CD4-positive, alpha-beta T cell treated with Interferon gamma for 1 hour (primary cell): ENCODE results near the gene CCDC197.

Source experiments
- DNase-seq: peaks from one replicate; pipeline ENCODE4 v3.0.0-alpha.2; 2020

CCDC197 gene

DNA sequence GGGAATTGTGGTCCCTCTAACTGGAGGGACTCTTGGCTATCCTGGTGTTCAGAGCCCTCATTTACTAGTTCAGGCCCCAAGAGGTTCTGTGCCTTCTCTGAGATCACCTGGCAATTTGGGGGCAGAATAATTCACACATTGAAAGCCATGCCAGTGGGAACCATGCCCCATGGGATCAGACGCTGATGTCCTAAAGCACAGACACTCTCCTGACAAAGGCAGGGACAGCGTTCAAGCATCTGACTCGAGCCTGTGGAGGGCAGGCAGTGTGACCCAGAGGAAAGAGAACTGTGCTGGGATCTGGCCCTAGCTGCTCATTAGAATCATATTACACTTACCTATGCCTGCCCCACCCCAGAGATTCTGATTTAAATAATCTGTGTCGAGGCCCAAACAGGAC, 18.4 kb upstream of the CCDC197 start:
- no peak for DNase-seq

DNA sequence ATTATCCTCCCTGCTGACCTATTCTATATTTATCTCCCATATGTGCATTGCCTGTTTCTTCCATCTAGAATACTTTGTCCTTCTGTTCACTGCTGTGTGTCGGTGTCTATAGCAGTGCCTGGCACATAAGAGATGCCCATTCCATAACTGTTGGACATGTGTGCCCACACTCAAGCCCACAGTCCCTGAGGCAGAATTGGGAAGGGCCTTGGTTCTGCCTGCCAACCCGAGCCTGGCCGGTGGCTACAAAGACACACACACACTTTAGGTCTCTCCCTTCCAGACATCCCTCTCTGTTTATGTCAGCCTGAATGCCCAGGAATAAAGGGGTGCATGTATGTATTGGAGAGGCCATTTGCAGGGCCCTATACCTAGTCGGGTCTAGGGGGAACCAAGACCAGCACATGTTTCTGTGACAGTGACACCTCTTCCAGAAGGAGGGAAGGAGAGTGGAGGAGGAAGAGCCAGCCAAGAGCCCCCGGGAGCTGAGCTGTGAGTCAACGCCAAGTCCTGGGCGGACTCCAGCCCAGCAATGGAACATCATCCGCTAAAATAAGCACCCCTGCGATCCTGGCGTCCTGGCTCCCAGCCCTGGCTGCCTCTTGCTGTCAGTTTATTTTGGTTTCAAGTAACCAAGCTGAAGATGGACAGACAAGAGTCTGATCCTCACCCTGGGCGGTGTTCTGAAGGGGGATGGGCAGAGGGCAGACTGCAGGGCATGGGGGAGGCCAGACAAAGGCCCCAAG, 16.5 kb upstream of the CCDC197 start:
- DNase-seq, result no peak

DNA sequence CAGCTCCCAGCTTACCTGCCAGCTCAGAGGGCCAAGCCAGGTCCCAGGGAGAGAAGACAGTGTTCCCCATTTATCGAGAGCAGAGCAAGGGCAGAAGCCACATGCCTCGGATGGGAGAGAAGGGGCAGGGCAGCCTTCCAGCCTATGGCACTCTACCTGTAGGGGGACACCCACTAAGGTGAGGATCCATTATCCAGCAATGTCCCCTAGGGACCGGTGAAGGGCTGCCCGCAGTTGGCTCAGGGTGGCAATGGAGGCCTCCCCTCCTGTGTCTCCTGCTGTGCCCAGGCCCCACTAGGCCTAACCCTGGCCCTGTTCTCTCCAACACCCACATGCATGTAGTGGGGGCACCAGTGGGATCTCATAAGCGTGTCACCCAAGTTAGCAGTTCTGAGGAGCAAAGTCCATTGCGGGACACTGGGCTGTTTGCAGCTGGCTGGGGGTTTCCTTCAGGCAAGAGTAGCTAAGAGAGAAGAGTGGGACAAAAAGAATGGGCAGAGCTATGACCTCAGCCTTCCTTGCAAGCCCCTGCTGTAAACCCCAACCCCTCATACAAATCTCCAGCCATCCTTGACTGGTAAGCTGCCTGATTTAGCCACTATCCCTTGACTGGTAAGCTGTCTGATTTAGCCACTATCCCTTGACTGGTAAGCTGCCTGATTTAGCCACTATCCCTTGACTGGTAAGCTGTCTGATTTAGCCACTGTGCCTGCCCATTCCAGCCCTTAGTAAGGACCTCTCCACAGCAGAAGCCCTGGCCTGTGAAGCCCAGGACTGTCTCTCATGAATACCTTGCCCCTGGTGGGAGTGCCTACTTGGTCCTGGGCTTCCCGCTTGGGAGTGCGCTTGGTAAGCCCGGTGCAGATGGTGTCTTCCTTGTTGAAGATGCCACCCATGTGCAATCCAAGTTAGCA, 15.5 kb upstream of the CCDC197 start:
- DNase-seq, result no peak

DNA sequence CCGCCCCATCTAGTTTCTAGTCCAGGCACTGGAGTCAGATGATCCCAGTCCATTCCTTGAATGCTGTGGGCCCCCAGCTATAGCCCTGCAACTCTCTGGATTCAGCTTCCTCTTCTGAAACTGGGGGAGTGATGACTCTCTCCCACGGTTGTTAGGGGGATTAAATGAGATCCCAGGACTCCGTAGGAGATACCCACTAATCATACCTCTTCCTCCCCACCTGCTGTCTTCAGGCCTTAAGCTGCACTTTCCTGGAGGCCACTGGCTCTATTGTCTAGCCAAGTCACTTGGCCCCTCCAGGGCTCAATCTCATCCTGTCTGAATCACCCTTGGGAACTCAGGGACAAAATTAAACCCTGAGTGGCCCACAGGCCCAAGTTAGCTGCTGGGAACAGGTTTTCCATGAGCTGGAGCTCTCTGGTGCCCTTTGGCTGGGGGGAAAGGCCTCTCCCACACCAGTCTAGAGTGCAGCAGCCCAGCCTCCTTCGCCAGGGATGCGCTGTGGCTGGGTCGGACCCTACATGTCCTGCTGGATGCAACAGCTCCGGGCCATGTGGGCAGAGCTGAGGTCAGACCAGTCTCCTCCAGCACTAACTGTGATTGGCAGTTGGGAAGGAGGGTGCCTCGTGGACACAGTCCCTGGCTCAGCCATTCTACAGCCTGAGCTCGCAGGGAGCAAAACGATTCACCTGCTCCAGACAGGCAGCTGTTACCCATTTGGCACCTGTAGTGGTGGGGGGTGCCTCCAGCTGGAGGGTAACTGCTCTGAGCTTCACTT, 14.7 kb upstream of the CCDC197 start:
- no peak for DNase-seq

DNA sequence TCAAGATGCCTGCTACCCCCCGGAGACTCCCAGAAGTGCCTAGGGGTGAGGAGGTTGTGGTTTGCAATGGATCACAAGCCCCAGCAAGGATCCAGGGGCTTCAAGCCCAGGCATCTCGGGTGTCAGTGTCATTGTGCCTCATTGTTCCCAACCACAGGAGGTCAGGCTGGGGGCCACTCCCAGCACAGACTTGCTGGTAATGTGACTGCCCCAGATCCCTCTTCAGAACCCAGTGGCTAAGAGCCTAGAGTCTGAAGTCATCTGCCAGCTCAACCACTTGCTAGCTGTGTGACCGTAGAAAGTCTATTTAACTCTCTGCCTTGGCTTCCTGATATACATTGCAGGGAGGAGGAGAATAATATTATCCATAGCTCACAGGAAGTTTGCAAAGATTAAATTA, 13.0 kb upstream of the CCDC197 start:
- DNase-seq, result no peak

DNA sequence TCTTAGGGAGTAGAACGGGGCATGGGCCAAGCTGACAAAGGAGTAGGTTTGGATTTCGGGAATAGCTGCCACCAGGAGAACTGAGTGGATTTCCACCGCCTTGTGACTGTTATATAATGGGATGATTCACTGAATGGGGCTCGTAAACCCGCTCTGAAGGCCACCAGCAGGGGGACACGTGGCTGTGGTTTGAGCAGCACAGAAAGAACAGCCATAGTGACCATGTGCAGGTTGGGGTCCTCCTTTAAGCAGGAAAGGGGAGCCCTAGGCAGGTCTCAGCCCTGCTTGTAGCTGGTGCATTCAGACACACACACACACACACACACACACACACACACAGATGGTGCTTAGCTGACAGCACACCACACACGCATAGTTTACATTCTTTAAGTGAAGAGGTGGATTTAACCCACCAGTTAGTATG, 12.1 kb upstream of the CCDC197 start:
- no peak for DNase-seq

DNA sequence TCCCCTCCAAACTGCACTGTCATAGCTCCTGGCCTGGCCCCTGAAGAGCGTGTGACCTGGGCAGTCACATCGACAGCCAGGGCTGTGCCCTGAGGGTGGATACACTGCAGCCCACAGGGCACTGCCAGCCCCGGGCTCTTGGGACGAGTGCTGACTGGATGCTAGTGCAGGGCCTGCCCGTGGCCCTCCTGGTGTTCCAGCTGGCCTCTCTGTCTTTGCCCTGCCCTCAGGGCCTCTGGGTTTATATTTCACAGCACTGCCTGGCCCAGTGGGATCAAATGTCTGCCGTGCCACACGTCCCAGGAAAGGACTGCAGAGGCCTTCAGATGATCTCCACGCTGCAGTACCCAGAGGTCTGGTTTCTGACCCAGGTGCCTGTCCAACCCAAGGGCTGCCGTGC, 10.1 kb upstream of the CCDC197 start:
- DNase-seq, result no peak

DNA sequence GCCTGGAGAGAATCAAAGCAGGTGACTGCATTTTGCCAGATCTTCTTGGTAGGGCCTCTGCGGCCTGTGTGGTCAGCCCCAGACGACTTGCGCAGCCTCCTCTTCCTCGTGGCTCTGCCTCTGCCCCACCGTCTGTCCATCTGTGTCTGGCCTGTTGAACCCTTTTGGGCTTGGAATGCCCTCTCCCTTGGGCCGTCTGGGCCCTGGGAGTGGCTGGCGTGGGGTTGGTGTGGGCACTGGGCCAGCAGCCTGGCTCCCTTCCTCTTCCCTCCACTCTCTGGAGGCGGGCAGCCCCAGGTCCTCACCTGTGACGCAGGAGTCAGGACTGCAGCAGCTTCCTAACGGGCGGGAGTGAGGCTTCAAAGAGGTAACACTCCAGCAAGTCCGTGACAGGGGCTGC, 9.7 kb upstream of the CCDC197 start:
- no peak for DNase-seq

DNA sequence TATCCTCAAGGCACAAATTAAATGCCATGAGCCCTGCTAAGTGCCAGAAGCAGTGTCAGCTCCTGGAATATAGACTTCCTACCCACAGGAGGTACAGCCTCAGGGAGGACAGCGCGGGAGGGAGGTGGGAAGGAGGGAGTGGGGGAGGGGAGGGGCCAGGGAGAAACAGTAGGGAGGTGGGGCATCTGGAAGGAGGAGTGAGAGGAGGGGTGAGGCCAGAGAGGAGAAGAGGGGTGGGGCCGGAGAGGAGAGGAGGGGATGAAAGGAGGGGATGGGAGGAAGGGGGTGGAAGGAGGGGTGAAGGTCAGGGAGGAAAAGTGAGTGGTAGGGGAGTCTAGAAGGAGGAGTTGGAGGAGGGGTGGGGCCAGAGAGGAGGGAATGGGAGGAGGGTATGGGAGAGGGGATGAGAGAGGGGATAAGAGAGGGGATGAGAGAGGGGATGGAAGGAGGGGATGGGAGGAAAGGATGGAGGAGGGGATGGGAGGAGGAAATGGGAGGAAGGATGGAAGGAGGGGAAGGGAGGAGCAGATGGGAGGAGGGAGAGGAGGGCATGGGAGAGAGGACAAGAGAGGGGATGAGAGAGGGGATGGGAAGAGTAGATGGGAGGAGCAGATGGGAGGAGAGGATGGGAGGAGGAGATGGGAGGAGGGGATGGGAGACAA, 9.2 kb upstream of the CCDC197 start:
- DNase-seq, result no peak

DNA sequence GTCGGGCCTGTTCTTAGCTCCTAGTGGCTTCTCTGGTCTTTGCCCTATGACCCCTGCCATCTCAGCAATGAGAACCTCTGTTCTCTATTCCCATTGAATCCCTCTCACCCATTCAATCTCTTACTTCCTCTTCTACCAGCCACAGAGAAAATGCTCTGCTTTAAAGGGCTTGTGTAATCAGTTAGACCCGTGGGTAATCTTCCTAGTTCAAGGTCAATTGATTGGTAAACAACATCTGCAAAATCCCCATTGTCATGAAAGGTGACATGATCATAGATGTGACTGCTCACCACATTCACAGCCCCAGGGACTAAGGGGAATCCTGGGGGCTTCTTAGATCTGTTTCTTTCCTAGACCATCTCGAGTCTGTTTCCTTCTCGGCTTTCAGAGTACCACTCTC, 7.2 kb upstream of the CCDC197 start:
- DNase-seq, result no peak

DNA sequence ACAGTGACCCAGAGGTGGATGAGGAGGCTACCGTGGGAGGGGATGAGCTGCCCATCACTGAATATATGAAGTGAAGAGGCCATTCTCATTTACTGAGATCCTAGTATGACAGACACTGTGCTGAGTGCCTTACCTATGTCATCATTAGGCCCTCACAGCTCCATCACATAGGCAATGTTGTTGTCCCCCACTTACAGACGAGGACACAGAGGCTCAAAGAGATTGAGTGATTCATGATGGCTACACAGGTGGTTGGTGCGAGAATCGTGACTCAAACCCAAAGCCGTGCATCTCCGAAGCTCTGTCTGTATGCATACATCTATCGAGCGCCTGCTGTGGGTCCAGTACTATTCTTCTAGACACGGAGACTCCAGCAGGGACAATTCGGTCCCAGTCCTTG, 5.9 kb upstream of the CCDC197 start:
- no peak for DNase-seq

DNA sequence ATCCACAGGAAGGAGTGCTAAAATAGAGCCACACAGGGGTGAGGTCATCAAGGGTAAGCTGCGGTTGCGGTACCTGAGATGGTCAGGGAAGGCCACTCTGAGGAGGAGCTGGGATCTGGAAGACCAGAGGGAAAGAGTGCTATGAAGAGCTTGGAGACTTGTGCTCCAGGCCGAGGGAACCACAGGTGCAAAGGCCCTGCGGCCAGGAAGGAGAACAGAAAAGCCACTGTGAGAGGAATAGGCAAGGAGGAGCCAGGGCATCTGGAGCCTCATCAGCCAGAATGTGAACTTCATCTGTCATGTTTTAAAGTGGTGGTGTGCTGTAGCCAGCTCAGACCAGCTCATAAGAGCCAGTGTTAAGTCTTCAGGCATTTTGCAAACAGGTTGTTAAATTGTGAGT, 5.5 kb upstream of the CCDC197 start:
- DNase-seq, result no peak

DNA sequence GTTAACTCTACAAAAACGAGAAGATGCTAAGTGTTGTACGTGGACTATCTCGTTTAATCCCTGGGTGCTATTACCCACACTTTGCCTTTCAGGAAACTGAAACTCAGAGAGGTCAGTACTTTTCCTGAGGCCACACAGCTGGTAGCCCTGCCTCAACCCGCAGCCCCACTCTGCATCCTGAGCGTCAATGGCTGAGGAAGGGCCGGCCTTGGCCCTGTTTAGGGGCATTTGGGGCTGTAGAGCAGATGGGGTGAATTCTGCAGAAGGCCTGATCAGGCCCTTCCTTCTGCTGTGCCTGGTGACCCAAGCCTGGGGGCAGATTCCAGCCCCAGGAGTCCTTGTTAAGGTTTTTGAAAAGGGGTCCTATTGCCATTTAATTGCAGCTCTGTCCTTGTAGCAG, 3.7 kb upstream of the CCDC197 start:
- no peak for DNase-seq

DNA sequence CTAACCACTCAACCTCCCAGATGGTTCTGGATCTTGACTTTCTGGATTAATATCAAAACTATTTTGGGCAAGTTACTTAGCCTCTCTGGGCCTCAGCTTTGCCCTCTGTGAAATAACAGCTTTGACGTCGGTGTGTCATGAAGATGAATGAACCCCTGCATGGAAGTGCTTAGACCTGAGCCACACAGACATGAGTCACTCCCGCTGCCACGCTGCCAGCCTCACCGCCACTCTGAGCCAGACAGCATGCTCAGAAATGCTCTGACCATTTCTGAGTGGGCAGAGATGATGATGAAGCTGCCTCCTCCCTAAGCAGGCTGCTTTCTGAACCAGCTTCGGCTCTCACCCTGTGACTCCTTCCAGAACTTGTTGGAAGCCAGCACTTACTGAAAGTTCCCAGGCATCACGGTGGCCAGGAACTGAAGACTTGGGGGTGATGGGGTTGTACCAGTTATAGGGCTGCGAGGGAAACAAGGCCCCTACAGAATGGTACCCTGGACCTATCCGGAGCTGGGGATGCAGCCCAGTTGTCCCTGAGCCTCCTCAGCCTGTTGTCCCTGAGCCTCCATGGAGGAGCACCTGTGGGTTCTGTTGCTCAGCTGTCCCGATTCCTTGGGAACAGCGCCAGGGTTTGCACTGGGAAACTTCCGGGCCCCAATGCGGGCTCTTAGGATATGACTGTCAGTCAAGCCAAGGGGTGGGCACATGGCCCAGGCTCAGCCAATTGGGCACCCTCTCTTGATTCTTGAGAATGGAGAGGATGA, 2.0 kb upstream of the CCDC197 start:
- DNase-seq, result no peak

DNA sequence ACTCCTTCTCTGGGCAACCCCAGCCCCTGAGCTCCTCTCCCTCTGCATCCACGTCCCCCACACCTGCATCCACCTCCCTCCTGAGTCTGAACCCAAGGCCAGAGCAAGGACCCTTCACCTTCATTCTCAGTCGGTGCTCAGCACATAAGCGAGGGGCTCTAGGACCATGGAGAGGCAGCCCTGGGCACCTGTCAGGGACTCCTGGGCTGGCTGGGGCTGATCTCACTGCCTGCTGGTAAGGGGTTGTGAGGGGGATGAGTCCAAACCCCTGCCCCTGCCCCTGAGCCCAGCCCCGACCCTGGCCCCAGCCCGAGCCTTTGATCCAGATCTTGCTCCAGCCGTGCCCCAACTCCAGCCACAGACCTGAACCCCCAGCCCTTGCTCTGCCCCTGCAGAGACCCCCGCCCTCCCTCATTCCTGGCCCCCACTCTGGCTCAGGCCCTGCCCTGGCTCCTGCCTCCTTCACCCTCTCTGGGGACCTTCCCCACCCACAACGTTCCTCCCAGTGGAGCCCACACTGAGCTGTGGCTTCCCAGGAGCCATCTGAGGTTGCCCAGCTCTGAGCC, 888 bp upstream of the CCDC197 start:
- no peak for DNase-seq

DNA sequence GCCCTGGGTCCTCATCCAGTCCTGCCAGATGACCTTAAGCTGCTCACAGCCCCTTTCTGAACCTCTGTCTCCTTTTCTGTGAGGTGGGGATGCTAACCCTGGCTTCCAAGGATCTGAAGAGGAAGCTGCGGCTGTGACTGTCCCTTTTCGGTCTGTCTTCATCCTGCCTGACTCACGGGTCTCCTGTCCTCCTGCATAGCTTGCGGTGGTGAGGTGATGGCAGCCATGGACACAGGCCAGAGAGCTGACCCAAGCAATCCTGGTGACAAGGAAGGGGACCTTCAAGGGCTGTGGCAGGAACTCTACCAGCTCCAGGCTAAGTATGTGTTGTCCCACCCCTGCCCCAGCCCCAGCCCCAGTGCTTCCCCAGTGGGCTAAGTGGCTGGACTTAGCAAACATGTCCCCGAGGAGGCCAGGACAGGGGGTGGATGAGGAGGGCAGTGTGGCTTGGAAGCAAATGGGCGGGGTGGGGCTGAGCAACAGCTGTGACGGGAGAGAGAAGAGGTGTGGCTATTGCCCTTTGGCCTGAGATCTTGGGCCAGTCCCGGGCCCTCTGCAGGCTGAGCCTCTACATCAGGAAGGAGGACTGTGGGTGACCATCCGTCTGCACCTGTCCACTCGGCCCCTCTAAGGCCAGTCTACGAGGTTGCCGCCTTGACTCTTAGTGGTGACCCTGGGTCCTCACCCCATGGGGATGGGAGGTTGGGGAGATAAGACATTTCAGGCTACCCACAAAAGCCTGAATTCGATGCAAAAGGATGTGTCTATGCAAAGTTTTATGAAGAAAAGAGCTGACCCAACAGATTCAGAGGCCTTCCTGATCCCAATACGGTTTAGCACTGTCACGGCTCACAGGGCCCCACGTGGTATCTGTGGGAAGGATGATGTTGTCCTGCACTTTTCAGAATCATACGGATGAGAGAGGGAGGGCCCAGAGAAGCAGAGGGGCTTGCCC, 1.1 kb downstream of the CCDC197 start:
- DNase-seq, result no peak

DNA sequence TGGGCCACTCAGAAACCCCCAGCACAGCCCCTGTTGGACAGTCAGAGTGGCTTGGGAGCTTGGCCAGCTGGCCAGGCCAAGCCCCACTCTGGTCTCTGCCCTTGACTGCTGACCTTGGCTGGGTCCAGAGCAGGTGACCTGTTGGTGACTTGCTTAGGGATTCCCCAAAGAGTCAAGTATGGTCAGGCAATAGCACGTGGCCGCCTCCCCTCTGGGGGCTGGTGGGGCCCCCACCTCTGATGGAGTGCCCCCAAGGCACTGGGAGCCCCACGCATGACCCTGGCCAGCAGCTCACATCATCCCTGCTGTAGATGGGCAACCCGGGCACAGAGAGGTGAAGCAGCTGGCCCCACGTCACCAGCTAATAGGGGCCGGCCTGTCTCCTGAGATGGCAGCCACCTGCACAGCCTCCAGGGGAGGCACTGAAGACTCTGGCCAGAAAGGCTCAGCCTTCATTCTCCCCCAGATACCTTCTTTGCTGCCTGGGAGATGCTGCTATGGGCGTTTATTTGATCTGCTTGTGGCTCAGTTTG, 1.8 kb downstream of the CCDC197 start:
- no peak for DNase-seq

DNA sequence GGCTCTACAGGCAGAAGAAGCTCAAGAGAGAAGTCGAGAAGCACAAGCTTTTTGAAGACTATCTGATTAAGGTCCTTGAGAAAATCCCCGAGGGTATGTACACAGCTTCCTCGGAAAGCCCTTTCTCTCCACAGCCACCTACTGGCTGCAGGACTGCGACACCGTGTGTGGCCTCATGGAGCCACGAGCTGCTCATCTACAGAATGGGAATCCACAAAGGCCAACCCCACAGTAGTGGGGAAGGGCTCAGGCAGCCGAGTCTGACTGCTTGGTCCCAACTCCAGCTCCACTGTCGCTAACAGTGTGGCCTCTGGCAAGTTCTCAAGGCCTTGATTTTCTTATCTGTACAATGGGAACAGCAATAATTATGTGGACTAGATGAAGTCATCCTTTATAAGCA, 2.5 kb downstream of the CCDC197 start:
- no peak for DNase-seq

DNA sequence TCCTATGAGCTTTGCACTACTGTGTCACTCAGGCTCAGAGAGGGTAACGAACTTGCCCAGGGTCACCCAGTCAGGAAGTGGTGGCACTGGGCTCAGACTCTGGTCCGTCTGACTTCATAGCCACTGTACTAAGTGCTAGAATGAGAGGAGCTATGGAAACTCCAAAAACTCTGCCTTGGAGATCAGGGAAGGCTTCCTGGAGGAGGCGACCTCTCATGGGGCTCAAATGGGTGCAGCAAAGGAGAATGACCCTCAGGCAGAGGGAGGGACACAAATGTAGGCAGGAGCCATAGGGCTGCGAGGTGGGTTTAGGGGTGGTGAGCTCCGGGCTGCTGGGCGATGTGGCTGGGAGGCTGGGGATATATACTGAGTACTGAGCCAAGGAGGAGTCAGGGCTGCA, 3.2 kb downstream of the CCDC197 start:
- DNase-seq, result no peak

DNA sequence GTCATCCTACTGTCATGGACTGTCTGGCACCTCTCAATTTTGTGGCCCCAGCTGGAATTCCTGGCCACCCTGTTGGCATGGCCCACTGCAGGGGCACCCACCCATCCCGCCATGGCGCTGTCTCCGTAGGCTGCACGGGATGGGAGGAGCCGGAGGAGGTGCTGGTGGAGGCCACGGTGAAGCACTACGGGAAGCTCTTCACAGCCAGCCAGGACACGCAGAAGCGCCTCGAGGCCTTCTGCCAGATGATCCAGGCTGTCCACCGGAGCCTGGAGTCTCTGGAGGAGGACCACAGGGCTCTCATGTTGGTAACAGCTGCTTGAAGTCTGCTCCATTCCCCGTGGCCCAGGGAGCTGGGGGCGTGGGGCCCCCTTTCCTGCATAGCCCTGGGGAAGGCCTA, 3.9 kb downstream of the CCDC197 start:
- no peak for DNase-seq
